CD4-positive, alpha-beta T cell treated with Interleukin-6 at 100 ng/mL for 8 hours (primary cell): ENCODE measurements around the gene NHSL1.
A peak's percentile ranks its signal among the peaks of the same experiment; 100 is the strongest.

Source experiments
- DNase-seq: peaks from one replicate; pipeline ENCODE4 v3.0.0-alpha.2; 2020; ENCODE audit warnings: mixed read lengths, low spot score

NHSL1 gene

DNA sequence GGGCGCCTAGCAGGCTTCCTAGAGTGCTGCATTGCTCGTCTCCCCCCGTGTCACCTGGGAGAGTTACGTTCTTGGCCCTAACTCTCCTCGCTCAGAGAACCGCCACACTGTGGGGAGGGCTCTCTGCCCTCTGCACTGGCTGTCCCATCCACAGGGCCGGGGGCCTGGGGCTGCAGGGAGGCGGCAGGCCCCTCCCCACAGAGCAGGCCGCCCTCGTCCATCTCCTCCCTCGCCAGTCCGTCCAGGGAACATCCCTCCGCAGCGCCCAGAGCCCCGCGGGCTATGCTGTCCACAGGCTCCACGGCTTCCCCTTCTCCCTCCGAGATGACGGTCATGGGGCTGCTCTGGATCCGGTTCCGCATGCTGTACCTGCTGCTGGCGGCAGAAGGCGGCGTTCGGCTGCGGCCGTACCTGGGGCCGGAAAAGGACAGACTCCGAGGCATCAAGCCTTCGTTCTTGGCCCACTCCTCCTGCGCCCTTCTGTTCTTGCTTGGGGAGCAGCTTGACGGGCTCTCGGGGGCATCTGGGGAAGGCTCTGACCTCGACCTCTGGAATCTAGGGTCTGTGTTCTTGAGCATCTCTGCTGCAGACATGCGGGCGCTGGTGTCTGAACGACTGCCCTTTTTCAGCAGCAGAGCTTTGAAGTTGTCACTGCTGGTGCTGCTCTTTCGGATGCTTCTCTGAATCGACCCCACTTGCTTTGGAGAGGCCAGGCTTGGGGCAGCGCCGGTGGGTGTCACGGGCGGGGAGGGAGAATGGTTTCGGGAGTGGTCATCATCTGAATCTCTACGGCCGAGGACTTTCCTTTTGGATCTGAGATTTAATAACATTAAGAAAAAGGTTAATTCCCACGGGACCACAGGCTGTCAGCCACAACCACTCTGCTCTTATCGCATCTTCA is 75.0 kb downstream of the NHSL1 start:
- DNase-seq, result no peak

DNA sequence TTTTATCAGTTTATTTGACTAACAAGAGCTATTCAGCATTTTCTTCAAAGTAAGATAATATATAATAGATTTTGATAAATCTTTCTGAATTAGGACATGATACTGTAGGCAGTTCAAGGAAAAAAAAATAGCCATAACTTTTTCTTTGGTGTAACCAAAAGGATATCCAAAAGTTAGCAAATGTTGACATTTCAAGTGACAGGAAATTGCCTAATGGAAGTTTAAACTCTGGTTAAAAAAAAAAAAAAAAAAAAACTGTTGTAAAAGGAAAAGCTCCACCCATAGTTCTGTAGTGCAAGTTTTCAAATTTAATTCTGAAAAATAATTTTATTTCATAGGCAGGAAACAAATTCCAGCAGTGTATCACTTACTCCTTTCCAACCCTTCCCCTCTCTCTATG is 76.4 kb downstream of the NHSL1 start:
- DNase-seq, result no peak

DNA sequence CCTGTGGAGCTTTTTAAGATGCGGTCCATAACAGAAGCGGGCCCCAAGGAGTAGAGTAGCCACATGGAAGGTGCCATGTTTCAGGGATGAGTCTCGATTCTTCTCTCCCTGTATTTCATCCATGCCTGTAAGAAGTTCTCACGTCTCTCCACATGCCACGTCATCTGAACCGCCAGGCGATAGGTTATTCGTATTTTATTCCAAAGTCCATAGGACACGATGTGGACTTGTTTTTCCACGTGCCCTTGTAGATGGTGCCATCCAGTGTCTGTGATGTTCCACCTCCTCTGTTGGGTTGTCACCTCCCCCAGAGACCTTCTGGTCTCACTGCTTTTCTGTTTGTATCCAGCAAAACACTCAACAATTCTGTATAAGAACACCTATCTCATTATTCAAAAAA is 77.7 kb downstream of the NHSL1 start:
- DNase-seq, result no peak

DNA sequence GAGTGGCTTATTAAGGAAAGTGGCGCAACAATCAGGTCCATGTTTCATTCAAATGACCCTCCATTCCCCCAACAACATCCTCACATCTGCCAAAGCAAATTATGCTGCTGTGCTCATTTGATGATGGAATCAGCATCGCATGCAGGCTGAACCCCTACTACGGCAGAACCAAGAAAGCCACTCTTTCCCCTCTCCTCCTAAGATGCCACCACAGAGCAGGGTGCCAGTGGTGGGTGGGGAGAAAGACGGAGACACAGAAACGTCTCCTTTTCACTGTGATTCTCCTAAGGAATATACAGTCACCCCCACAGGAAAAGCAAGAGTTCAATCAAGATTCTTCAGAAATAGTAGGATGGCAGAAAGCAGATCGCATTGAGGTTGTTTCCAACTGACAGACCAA is 78.2 kb downstream of the NHSL1 start:
- DNase-seq, result no peak

DNA sequence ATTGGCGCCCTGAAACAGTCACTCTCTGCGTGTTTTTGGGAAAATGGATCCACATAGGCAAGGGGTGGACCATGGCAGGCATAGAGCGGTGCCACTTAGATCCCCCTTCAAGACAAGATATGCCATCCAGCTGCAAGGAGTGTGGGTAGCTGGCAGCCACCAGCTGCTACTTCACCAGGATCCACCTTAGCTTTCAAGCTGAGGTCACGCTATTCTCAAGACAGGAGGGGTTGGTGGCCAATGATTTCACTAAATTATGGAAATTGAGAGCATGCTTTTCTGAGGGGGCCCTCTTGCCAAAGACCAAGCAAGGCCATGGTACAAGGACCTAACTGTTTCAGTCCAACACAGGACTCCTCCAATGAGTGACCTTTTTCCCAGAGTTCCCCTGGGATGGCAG is 78.9 kb downstream of the NHSL1 start:
- DNase-seq, result no peak

DNA sequence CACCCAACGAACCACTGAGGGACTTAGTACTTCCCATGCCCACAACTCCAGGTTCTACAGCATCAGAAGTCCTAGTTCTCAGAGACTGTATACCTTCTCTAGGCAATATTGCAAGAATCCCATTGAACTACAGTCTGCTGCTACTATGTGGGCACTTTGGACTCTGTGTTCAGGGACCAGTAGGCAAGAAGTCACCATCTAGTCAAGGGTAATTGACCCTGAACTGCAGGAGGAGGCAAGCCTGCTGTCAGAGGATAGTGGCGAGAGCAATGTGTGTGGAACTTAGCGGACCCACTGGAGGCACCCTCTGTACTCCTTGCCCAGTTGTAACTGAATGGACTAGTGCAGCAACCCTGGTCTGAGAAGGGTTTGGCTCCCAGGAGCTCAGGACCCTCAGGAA is 79.5 kb downstream of the NHSL1 start:
- no peak for DNase-seq

DNA sequence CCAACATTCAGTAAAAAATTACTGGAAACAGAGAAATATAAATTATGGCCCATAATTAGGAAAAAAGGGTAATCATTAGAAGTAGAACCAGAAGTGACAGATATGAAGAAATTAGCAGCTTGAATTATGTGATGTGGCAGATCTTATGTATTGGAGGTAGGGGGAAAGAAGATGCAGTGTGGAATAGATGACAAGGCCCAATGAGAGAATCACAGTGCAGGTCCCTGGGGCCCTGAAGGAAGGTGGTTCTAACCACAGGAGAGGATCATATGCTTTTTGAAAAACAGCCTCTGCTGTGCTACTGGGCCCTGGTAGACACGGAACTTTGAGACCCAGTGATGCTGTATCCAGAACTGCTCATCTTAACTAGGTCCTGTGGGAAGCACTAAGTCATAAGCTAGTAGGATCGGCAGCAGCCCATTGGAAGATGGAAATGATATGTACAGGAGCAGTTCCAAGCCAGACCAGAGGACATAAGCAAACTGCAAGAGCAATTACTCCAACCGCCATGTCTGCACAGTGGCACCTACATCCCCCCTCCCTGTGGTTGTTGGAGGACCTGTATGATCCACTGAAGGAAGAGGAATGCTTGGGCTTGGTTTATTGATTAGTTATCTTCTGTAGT is 81.1 kb downstream of the NHSL1 start:
- DNase-seq, result no peak

DNA sequence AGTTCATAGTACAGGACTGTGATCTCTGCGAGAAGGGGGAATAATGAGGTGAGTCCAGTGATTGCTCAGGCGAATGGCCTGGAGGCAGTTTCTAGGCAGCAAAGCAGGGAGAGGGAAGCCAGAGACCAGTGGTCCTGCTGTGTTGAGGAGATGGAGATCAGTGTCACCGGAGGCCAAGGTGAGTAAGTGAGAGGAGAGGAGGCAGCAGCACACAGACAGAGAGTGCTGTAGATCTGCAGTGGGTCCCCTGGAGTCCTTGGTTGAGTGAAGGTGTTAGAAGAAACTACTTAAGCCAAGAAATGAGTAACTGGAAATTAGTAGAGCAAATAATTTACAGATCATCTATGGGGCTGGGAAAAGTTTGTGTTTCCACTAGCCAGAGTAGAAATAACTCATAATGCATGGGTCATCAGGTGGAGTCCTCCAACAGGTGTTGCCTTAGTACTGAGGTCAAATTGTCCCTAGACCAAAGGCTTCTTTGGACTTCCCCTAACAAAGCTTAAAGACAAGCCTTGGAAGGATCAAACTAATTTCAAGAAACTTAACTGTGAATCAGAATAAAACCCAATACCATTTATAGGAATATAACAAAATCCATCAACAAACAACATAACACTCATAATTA is 81.7 kb downstream of the NHSL1 start:
- DNase-seq, result no peak

DNA sequence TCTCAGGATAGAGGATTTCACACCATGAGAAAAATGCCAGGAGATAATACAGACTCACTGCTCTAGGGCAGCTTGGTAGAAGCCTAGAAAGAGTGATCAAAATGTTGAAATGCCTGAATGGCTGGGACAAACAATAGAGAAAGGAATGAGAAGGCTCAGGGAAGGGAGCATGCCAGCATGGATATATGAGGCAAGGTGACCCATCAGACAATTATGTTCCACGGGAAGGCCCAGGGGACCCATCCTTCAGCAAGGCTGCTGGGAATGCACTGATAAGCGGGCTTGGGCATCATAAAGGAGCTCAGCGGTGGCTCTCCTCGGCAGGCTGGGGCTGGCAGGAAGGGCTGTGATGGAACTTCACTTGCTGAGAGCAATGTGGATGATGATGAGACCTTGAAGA is 83.1 kb downstream of the NHSL1 start:
- DNase-seq, result no peak

DNA sequence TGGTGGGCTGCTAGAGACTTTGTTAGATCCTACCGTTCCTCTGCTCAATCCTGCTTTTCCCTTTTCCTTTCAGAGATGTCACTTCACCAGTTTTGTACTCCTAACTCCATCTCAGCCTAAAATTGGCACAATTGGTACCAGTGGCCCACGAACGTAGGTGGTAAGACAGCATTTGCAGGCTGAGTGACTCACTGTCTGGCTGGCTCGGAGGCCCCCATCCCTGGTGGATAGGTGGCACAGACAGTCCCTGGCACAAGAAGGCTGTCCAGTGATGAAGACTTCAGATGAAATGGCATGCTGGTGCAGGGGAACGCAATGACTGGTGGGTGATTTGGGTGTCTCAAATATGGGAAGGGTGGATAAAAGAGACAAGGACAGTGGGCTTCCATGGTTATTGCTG is 84.2 kb downstream of the NHSL1 start:
- DNase-seq, result no peak

DNA sequence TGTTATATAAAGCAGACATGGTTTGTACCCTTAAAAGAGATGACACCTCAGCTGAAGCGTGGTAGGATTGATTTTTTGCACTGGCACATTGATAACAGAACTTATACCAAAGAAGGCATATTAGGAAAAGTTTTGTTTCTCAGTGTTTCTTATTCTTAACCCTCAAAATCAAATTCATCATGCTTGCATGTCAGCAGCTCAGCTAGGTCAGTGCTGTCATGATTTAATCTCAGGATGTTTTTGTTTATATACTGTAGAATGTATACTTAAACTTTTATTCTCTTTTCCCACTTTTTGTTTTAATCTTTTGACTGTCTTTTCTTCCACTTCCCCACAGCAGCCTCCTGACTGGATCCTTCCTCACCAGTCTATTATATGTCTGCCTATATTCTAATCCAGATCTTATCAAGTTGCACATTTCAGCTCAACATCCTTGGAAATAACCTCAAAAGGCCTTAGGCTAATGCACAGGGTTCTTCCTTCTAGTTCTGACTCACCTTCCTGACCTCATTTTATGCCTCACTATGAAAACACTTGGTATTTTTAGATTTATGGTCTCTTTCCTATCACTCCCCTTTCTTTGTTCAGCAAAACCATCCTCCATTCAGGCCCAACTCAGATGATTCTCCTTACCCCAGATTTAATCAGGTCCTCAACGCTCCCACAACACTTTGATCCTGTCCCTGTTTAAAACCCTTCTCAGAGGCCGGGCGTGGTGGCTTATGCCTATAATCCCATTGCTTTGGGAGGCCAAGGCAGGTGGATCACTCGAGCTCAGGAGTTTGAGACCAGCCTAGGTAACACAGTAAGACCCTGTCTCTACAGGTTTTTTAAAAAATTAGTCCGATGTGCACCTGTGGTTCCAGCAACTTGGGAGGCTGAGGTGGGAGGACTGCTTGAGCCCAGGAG is 88.1 kb downstream of the NHSL1 start:
- no peak for DNase-seq

DNA sequence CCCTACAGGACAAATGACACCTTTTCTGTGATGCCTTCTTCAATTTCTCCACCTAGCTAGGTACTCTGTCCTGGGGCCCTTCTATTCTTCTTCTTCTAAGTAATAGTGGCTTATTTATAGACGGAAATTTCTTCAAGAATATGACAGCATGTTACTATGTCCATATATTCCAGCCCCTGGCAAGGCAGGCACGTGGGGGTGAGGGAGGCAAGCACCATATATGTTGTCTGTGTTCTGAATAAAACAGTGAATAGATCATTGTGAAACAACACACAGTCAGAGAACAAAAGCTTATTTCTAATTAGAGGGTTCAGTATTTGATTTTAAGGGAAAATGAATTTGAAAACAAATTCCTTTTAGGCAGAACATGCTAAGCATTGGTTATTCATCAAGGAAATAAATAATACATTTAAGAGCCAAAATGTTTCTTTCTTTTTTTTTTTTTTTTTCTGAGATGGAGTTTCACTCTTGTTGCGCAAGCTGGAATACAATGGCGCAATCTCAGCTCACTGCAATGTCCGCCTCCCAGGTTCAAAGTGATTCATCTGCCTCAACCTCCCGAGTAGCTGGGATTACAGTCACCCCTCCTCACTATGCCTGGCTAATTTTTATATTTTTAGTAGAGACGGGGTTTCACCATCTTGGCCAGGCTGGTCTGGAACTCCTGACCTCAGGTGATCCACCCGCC is 89.1 kb downstream of the NHSL1 start:
- DNase-seq, result no peak

DNA sequence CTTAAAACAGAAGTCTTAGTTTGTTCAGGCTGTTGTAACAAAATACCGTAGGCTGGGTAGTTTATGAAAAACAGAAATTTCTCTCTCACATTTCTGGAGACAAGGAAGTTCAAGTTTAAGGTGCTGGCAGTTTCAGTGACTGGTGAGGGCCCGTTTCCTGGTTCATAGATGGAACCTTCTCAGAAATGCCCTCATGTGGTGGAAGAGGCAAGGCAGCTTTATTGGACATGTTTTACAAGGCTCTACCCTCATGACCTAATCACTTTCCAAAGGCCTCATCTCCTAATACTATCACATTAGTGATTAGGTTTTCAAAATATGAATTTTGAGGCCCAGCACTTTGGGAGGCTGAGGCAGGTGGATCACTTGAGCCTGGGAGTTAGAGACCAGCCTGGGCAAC is 92.9 kb downstream of the NHSL1 start:
- DNase-seq, result no peak

DNA sequence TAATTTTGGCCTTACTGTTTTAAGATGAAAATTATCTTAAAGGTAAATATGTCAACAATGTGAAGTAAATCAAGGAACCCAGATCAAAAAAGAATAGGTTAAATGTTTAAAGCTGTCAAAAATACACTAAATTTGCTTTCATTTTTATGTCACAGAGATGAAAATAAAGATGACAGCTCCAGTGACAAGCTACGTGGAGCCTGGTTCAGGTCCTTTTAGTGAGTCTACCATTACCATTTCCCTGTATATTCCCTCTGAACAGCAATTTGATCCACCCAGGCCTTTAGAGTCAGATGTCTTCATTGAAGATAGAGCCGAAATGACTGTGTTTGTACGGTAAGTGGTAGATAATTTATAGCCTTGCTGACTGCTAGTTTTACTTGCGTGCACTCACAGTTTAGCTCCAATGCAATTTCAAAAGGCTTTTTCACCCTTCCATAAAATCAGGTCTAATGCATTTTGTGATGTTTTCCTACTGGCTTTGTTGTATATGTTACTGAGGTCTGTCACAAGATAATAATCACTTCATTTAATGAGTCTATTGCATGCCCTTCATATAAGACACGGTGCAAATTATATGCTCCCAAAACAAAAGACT is 93.4 kb downstream of the NHSL1 start:
- no peak for DNase-seq

DNA sequence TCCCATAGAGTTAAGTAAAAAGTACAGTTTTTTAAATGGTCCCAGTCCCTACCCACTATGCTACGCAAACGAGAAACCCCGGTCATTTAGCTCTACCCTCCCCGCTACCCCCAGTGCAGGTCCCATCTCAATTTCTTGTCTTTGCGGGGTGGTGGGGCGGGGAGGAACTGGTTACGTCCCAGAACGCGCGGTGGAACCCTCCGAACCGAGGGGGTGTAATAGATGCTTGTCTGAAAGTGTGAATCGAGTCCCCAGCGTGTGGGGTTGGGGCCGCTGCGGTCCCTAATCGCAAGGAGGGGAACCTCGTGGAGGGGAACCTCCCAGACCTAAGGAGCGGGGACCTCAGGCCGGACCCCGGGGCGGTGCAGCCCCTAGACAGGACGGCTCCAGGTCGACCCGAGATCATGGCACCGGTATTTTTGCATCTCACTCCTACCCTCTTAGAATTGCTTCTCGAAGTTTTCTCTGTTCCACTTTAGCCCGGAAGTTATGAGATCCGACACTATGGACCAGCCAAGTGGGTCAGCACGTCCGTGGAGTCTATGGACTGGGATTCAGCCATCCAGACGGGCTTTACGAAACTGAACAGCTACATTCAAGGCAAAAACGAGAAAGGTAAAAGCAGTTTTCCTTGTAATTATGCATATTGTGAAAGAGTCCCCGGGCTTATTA is 94.5 kb downstream of the NHSL1 start:
- peak; percentile 14 for DNase-seq

DNA sequence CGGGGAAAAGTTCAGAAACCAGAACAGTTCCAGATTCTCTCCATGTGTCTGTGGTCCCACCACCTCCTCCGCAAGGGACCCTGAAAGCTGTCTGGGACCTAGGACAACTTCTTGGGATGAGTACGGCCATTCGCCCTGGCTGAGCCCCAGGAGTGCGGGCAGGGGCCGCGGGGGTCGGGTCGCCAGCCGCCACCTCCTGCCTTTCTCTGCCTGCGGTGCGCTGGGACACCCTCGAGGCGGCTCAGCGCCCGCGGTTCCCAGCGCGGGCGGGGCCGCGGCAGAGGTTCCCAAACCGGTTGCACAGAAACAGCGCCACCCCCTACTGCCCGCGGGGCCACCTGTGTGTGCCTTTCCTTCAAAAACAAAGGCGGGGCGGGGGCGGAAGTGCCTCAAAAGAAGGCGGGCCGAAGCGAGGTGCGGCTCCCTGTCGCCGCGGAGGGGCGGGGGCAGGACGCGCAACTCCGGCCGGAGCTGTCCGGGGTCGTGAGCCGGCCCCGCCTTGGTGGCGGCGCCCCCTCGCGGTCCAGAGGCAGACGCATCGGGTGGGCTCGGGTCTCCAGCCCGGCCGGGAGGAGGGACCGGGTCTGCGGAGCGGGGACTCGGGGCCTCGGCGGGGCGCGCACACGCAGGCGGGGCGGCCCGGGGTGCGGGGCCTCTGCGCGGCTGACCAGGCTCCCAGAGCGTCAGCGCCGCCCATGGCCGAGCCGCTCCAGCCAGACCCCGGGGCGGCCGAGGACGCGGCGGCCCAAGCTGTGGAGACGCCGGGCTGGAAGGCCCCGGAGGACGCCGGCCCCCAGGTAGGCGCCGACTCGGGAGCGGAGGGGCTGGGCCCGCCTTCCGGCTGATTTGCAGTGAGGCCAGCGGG is 95.3 kb downstream of the NHSL1 start, which contains the start of gene HEBP2:
HEBP2 (plus strand) TSS at position 423 of the 865 bp plus-strand sequence; CDS start at position 696, 273 bp downstream.
- peak; percentile 93 for DNase-seq

DNA sequence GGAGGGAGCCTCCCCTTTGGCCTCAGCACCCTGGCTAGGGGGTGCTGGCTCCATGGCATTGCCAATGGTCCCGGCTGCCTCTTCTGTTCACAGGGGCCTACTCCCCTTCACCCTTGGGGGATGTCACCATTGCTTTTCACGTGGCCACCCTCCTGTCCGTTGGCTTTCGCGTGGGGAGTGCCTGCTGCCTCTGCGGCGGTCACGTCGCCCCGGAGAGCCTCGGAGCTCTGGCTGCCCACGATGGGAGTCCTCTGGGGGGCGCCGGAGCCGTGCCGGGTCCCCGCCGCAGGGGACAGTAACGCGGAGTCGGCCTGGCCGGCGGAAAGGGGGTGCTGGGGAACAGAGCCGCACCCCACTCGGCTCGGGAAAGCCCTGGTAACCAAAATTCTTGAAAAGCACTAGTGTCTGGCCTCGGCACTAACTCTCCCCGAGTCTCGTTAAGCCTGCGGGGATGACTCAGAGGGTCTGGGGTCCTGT is 95.9 kb downstream of the NHSL1 start:
- peak; percentile 18 for DNase-seq

DNA sequence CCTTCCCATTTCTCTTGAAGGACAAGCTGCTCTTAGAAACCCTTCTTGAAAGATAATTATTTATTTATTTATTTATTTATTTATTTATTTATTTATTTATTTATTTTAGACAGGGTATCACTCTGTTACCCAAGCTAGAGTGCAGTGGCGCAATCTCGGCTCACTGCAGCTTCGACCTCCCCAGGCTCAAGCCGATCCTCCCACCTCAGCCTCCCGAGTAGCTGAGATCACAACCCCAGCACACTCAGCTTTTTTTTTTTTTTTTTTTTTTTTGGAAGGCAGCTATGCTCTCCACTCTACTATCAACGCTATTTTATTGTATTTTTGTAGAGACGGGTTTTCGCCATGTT is 96.5 kb downstream of the NHSL1 start:
- no peak for DNase-seq
